ENCODE results near the gene RNF150.

RNF150 gene

DNA sequence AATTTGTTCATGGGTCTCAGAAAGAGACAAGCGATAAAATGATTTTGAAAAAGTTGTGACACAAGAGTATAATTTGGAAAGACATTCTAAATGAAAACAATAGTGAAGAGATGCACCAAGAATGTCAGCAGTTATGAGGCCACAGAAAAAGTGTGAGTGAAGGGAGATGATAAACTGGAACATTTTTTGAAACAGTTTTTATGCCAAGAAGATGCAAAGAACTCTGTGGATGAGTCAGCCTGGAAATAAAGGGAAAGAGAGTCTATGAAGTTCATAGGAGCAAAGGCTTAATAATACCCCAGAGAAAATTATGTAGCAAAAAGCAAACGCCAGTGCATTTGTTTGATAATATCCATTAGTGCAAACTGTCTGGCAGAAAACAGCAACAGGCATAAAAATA lies 188.7 kb downstream of the RNF150 start:
- DNase-seq (ENCODE audit: low read depth) = peak; percentile 60
- TF ChIP-seq, protein P1, sequence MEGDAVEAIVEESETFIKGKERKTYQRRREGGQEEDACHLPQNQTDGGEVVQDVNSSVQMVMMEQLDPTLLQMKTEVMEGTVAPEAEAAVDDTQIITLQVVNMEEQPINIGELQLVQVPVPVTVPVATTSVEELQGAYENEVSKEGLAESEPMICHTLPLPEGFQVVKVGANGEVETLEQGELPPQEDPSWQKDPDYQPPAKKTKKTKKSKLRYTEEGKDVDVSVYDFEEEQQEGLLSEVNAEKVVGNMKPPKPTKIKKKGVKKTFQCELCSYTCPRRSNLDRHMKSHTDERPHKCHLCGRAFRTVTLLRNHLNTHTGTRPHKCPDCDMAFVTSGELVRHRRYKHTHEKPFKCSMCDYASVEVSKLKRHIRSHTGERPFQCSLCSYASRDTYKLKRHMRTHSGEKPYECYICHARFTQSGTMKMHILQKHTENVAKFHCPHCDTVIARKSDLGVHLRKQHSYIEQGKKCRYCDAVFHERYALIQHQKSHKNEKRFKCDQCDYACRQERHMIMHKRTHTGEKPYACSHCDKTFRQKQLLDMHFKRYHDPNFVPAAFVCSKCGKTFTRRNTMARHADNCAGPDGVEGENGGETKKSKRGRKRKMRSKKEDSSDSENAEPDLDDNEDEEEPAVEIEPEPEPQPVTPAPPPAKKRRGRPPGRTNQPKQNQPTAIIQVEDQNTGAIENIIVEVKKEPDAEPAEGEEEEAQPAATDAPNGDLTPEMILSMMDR (conservative IDR thresholded peaks at IDR 0.05; ENCODE audit: low read length) = no peak
- H3K4me3 ChIP-seq (ENCODE audit: low read length) = no peak overlapping the region

DNA sequence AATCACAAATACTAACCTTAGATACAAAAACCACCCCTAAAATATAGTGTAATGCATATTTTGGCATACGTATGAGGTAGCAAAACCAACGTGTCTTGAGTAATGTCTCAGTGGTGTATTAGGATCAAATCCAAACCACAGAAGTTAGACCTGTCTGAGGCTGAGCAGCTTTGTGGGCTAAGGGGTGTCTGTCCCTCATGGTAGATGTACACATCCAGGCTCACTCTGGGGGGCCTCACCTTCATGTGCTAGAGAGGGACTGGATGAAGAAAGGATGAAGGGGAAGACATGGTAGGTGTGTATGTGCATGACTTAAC lies 189.1 kb downstream of the RNF150 start:
- DNase-seq (ENCODE audit: low read depth) = peak; percentile 63
- no peak overlapping the region for H3K4me3 ChIP-seq (ENCODE audit: low read length)
- TF ChIP-seq, protein P1 (conservative IDR thresholded peaks at IDR 0.05; ENCODE audit: low read length) = no peak

DNA sequence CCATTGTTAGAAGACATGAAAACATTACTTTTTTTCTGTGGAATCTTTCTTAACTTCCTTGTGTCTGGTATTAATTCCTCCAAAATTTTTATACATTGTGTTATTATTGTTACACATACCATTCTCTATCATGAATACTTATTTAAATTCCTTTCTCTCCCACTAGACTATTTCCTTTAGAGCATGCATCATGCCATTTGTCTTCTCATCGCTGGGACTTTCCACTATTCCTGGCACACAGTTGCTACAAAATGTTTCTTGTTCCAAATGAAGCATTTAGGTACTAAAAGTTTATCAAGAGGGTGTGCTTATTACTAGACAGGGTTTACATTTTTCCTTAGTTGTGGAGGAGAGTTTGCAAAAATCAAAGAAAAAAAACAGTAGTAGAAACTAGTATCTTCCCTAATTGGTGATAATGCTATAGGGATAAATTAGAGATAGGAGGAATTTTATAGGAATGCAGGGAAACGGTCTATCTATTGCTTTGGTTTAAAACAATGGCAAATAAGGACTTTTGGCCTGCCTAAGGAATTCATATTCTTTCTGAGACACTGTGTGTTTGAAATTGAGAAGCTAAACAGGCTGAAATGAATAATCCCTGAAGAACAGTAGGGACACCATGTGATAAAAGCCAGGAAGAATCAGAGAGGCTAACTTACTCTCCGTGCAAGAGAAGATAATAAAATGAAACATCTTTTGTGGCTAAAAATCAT lies 189.6 kb downstream of the RNF150 start:
- TF ChIP-seq, protein P1 (conservative IDR thresholded peaks at IDR 0.05; ENCODE audit: low read length) = no peak
- DNase-seq (ENCODE audit: low read depth) = peak; percentile 90
- H3K4me3 ChIP-seq (ENCODE audit: low read length) = no peak overlapping the region

DNA sequence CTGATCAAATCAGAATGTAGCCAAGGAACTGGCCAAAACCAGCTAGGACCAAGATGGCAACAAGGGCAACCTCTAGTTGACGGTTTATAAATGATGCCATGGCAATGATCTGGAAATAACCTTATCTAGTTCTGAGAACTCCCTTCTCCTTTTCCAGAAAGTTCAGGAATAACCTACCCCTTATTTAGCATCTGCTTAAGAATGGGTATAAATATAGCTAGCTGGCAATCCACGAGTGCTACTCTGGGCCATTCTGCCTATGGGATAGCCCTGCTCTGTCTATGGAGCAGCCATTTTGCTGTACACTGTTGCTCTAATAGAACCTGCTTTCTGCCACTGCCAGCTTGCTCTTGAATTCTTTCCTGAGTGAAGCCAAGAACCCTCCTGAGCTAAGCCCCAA lies 192.7 kb downstream of the RNF150 start:
- TF ChIP-seq, protein P1 (conservative IDR thresholded peaks at IDR 0.05; ENCODE audit: low read length) = no peak
- no peak overlapping the region for H3K4me3 ChIP-seq (ENCODE audit: low read length)
- DNase-seq (ENCODE audit: low read depth) = no peak

DNA sequence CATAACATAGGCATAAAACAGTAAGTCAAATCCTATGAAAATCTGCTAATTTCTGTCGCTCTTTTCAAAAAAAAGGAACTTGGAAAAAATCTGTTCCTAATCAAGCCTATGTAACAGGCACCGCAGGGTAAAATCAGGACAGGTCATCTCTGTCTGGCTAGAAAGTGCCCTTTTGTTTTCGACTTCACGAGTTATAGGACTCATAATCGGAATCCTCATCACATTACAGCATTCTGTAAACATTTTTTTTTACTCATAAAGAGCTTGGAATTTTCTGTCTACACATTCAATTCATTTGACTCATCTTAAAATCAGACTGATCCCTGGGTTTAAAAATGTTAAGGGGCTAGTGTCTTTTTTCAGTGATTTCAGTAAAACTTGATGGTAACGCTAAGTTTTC lies 195.4 kb downstream of the RNF150 start:
- TF ChIP-seq, protein P1 (conservative IDR thresholded peaks at IDR 0.05; ENCODE audit: low read length) = no peak
- DNase-seq (ENCODE audit: low read depth) = peak; percentile 90

DNA sequence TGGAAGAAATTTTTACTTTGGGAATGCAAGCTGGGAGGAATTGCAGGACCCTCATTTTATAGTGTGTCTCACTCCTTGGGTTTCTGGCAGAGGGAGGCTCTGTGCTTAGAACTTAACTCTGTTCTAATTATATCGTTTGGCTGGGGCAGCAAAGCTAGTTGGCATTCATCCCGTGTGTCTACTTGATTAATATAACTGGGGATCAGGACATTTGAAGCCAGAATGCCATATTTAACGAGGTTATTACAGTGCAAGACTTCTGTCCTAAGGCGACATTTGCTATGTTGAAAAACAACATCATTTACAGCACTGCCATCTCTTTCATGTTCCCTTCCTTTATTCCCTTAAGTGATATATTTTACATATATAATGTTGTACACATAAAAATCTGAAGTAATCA lies 198.0 kb downstream of the RNF150 start:
- DNase-seq (ENCODE audit: low read depth) = peak; percentile 31
- TF ChIP-seq, protein P1 (conservative IDR thresholded peaks at IDR 0.05; ENCODE audit: low read length) = no peak
- H3K4me3 ChIP-seq (ENCODE audit: low read length) = no peak overlapping the region

More for the DNA sequence above, 195.4 kb downstream of the RNF150 start:
- H3K4me3 ChIP-seq (ENCODE audit: low read length) = no peak overlapping the region

DNA sequence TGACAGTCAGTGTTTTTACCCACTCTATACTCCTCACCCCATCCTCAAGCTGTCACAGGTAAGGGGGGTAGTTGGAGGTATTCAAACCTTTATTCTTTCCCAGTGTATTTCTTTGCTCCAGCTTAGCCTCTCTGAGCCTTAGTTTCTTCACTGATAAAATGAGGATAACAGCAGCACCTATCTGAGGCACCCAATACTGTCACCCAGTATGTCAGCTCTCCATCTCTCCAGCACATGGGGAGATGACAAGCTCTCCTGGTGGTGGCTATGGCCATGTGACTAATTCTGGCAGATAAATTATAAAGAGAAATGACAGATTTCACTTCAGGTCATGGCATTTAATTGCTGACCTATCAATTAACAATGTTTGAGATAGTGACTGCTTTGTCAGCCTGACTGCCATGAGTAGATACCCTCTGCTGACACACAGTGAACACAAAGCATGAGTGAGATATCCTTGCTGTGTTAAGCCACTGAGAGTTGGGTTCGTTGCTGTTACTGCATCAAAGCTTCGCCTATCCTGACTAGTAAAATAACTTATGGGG lies 200.7 kb downstream of the RNF150 start:
- H3K4me3 ChIP-seq (ENCODE audit: low read length) = no peak overlapping the region
- no peak for DNase-seq (ENCODE audit: low read depth)
- TF ChIP-seq, protein P1 (conservative IDR thresholded peaks at IDR 0.05; ENCODE audit: low read length) = no peak

Data from AG10803 (cell line).